GM19328 (cell line): ENCODE measurements around the gene AKAP12.
"Not testable (repeated sequence)": the region's sequence is repeated elsewhere in the genome, so short reads cannot be mapped to it uniquely, and the experiment has no call there.

Source experiments
- ATAC-seq: cut with Tn5 transposase; IDR thresholded peaks from one replicate; pipeline ENCODE4 v1.9.1; 2021; ENCODE audit warnings: mild to moderate bottlenecking, moderate library complexity; ENCODE audit not compliant: unreplicated experiment

Gene AKAP12

GRCh38 chr6:151374036-151374683, 134.4 kb downstream of the AKAP12 start:
- no peak for ATAC-seq

- no peak for ATAC-seq
These were observed 136.1 kb downstream of the AKAP12 start for GRCh38 chr6:151375833-151376232.

- no peak for ATAC-seq
These were observed 136.7 kb downstream of the AKAP12 start for GRCh38 chr6:151376440-151376839.

GRCh38 chr6:151377095-151377494, 137.3 kb downstream of the AKAP12 start:
- no peak for ATAC-seq

- peak; percentile 40 for ATAC-seq
These were observed 140.4 kb downstream of the AKAP12 start for GRCh38 chr6:151379933-151380847.

- no peak for ATAC-seq
These were observed 141.1 kb downstream of the AKAP12 start for GRCh38 chr6:151380848-151381205.

- no peak for ATAC-seq
These were observed 142.0 kb downstream of the AKAP12 start for GRCh38 chr6:151381722-151382121.

GRCh38 chr6:151382631-151383030, 142.9 kb downstream of the AKAP12 start:
- not testable (repeated sequence) for ATAC-seq

GRCh38 chr6:151384151-151384550, 144.4 kb downstream of the AKAP12 start:
- no peak for ATAC-seq

GRCh38 chr6:151385177-151385576, 145.4 kb downstream of the AKAP12 start:
- no peak for ATAC-seq

GRCh38 chr6:151387175-151387970, 147.6 kb downstream of the AKAP12 start:
- no peak for ATAC-seq

GRCh38 chr6:151388236-151388635, 148.5 kb downstream of the AKAP12 start:
- ATAC-seq, result no peak

GRCh38 chr6:151388997-151389617, 149.3 kb downstream of the AKAP12 start:
- ATAC-seq, result no peak

GRCh38 chr6:151389618-151390275, 150.0 kb downstream of the AKAP12 start:
- ATAC-seq, result peak; percentile 67

GRCh38 chr6:151390276-151390850, 150.6 kb downstream of the AKAP12 start:
- peak; percentile 80 for ATAC-seq

- ATAC-seq, result peak; percentile 1
These were observed 151.2 kb downstream of the AKAP12 start for GRCh38 chr6:151390851-151391470.

GRCh38 chr6:151391471-151392413, 152.0 kb downstream of the AKAP12 start, which contains the start of gene ZBTB2:
TSS of gene ZBTB2 (minus strand) at chr6:151391559. CDS start at chr6:151373637, 17,922 bp downstream.
- ATAC-seq, result no peak

GRCh38 chr6:151392427-151392826, 152.7 kb downstream of the AKAP12 start:
- ATAC-seq, result no peak
